Activated CD4-positive, alpha-beta T cell treated with anti-CD3 and anti-CD28 coated beads for 1 hour (primary cell): ENCODE results near the gene HSD17B11.
"Not testable (repeated sequence)": the region's sequence is repeated elsewhere in the genome, so short reads cannot be mapped to it uniquely, and the experiment has no call there.

Source experiments
- DNase-seq: peaks from one replicate; pipeline ENCODE4 v3.0.0-alpha.2; 2020

The HSD17B11 gene

GRCh38 chr4:87403732-87404131 lies 12.7 kb upstream of the HSD17B11 start:
- DNase-seq, result not testable (repeated sequence)

- DNase-seq, result no peak
Measured at GRCh38 chr4:87399954-87400353, 9.0 kb upstream of the HSD17B11 start.

GRCh38 chr4:87399148-87399547 lies 8.2 kb upstream of the HSD17B11 start:
- no peak for DNase-seq

- DNase-seq, result not testable (repeated sequence)
Measured at GRCh38 chr4:87395851-87396250, 4.9 kb upstream of the HSD17B11 start.

- not testable (repeated sequence) for DNase-seq
Measured at GRCh38 chr4:87395073-87395472, 4.1 kb upstream of the HSD17B11 start.

GRCh38 chr4:87392183-87392582 lies 1.2 kb upstream of the HSD17B11 start:
- DNase-seq, result no peak

- no peak for DNase-seq
Measured at GRCh38 chr4:87391576-87392054, 627 bp upstream of the HSD17B11 start.

GRCh38 chr4:87390551-87390890 lies 467 bp downstream of the HSD17B11 start:
- DNase-seq, result no peak

GRCh38 chr4:87390055-87390454 lies 933 bp downstream of the HSD17B11 start:
- DNase-seq, result not testable (repeated sequence)

GRCh38 chr4:87388901-87389300 lies 2.1 kb downstream of the HSD17B11 start:
- no peak for DNase-seq

GRCh38 chr4:87387237-87387636 lies 3.8 kb downstream of the HSD17B11 start:
- DNase-seq, result no peak

GRCh38 chr4:87384466-87385132 lies 6.4 kb downstream of the HSD17B11 start:
- DNase-seq, result not testable (repeated sequence)

GRCh38 chr4:87382931-87383330 lies 8.1 kb downstream of the HSD17B11 start:
- no peak for DNase-seq

- no peak for DNase-seq
Measured at GRCh38 chr4:87382116-87382515, 8.9 kb downstream of the HSD17B11 start.

- no peak for DNase-seq
Measured at GRCh38 chr4:87377816-87378215, 13.2 kb downstream of the HSD17B11 start.

GRCh38 chr4:87375719-87376291 lies 15.2 kb downstream of the HSD17B11 start:
- no peak for DNase-seq

GRCh38 chr4:87370068-87370467 lies 20.9 kb downstream of the HSD17B11 start:
- DNase-seq, result no peak

- no peak for DNase-seq
Measured at GRCh38 chr4:87366521-87367162, 24.3 kb downstream of the HSD17B11 start.

GRCh38 chr4:87365348-87365747 lies 25.6 kb downstream of the HSD17B11 start:
- no peak for DNase-seq

- no peak for DNase-seq
Measured at GRCh38 chr4:87363552-87363951, 27.4 kb downstream of the HSD17B11 start.

GRCh38 chr4:87360338-87360935 lies 30.6 kb downstream of the HSD17B11 start:
- DNase-seq, result no peak

GRCh38 chr4:87359258-87359657 lies 31.7 kb downstream of the HSD17B11 start:
- DNase-seq, result no peak

GRCh38 chr4:87356832-87357526 lies 34.0 kb downstream of the HSD17B11 start:
- DNase-seq, result no peak
